BJ (cell line): ENCODE results near the gene EHBP1L1. TPM values are rescaled to one million over a fixed set of nuclear protein-coding genes. Genes with fewer than 3 reads are reported as not detected.
A peak's percentile ranks its signal among the peaks of the same experiment; 100 is the strongest.

Experiments used
- CTCF ChIA-PET: fragments of 350-600 bp; formaldehyde crosslinking; extraction: SDS; loops from one replicate; lab custom pipeline; 2021; ENCODE audit warnings: antibody characterized with exemption, inconsistent platforms; lab: Yijun Ruan, JAX
- POLR2A ChIA-PET: fragments of 300-600 bp; sonication (Branson Sonifier 250); formaldehyde crosslinking; extraction: SDS; loops from one replicate; lab custom pipeline; 2021; ENCODE audit warnings: antibody characterized with exemption; lab: Charles Lee
- DNase-seq: peaks from one replicate; pipeline ENCODE4 v3.0.0-alpha.2; 2011; ENCODE audit warnings: low read depth
- H3K27me3 ChIP-seq: 2 replicates; pipeline ENCODE4 v1.6.0; 2011; ENCODE audit warnings: low read length; ENCODE audit not compliant: control insufficient read depth, insufficient read depth
- H3K36me3 ChIP-seq: 2 replicates; pipeline ENCODE4 v1.5.1; 2011; ENCODE audit warnings: low read length; ENCODE audit not compliant: control insufficient read depth, insufficient read depth
- H3K4me3 ChIP-seq: 2 replicates; pipeline ENCODE4 v1.5.1; 2011; ENCODE audit warnings: low read depth, mild to moderate bottlenecking, control low read depth, low read length
- polyA plus RNA-seq: library from polyadenylated mRNA; depleted of rRNA; stranded (reverse); fragments of >200 nt; gene quantifications from 2 replicates; pipeline ENCODE4 v1.2.3, GENCODE V29; 2011
- TF ChIP-seq, protein P1 (sequence below): IDR thresholded peaks from 2 replicates; pipeline ENCODE4 v1.5.1; 2011; ENCODE audit warnings: low read depth, mild to moderate bottlenecking, control low read depth, inconsistent platforms, low read length, moderate library complexity; ENCODE audit not compliant: insufficient read depth

Gene EHBP1L1
- polyA plus RNA-seq, 1 experiment: 30.9 TPM

DNA sequence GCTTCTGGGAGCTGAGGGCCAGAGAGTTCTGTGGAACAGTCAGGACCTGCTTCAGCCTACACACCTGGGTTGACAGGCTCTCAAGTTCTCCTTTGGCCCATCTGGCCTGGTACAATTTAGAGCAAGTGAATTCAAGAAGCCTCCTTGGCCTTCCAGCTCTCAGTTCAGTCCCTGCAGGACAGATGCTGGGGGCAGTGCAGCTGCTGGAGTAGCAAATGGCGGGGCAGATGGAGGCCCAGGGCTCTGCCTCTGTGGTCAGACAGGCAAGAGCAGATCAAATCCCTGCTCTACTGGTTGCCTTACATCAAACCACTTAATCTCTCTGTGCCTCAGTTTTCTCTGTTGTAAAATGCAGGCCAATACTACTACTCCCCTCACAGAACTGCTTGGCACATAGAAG is 28.4 kb downstream of the EHBP1L1 start:
- no peaks in the 10 kb centered on the region for H3K27me3 ChIP-seq
- no peak for DNase-seq
- H3K4me3 ChIP-seq: no peak overlapping the region
- TF ChIP-seq, protein P1, sequence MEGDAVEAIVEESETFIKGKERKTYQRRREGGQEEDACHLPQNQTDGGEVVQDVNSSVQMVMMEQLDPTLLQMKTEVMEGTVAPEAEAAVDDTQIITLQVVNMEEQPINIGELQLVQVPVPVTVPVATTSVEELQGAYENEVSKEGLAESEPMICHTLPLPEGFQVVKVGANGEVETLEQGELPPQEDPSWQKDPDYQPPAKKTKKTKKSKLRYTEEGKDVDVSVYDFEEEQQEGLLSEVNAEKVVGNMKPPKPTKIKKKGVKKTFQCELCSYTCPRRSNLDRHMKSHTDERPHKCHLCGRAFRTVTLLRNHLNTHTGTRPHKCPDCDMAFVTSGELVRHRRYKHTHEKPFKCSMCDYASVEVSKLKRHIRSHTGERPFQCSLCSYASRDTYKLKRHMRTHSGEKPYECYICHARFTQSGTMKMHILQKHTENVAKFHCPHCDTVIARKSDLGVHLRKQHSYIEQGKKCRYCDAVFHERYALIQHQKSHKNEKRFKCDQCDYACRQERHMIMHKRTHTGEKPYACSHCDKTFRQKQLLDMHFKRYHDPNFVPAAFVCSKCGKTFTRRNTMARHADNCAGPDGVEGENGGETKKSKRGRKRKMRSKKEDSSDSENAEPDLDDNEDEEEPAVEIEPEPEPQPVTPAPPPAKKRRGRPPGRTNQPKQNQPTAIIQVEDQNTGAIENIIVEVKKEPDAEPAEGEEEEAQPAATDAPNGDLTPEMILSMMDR: no peak
- ChIA-PET POLR2A (interaction anchor here (0.6 kb wide), 1 partner anchor 245 kb away, joined by 8 read pairs; no protein-coding TSS in a partner anchor), CTCF (interaction anchor here (1.2 to 6.5 kb wide), 3 partner anchors 10 to 64 kb away, joined by 3 to 43 read pairs (median 39); partner anchors contain the start of gene KCNK7)
- peaks cover 25% of the 10 kb centered on the region for H3K36me3 ChIP-seq

- Histone ChIP-seq H3K4me3 (peak overlapping the region; percentile 18), H3K27me3 (no peaks in the 10 kb centered on the region), H3K36me3 (peaks cover 29% of the 10 kb centered on the region)
- ChIA-PET POLR2A (no interaction called here), CTCF (interaction anchor here (0.8 to 6.5 kb wide), 4 partner anchors 10 to 31 kb away, joined by 3 to 43 read pairs (median 22); partner anchors contain the start of genes EHBP1L1 and KCNK7)
- TF ChIP-seq, protein P1: no peak
- DNase-seq: peak; percentile 86
Observed at GRCh38 chr11:65606876-65607613, 31.2 kb downstream of the EHBP1L1 start.

GRCh38 chr11:65607614-65608426 is 32.0 kb downstream of the EHBP1L1 start:
- TF ChIP-seq, protein P1: no peak
- POLR2A ChIA-PET: no interaction called here

GRCh38 chr11:65609229-65609628 is 33.4 kb downstream of the EHBP1L1 start:
- H3K27me3 ChIP-seq: no peaks in the 10 kb centered on the region
- no peak overlapping the region for H3K4me3 ChIP-seq
- peaks cover 23% of the 10 kb centered on the region for H3K36me3 ChIP-seq
- no peak for DNase-seq
- ChIA-PET CTCF (interaction anchor here (0.9 to 1.2 kb wide), 4 partner anchors 16 to 68 kb away, joined by 3 to 4 read pairs (median 3); no protein-coding TSS in a partner anchor), POLR2A (no interaction called here)
- TF ChIP-seq, protein P1: no peak

More at GRCh38 chr11:65607614-65608426, 32.0 kb downstream of the EHBP1L1 start:
- no peak for DNase-seq
- H3K36me3 ChIP-seq: peaks cover 30% of the 10 kb centered on the region
- H3K4me3 ChIP-seq: peak overlapping the region; percentile 18
- no peaks in the 10 kb centered on the region for H3K27me3 ChIP-seq
- CTCF ChIA-PET: interaction anchor here (0.8 to 6.5 kb wide), 4 partner anchors 9 to 32 kb away, joined by 3 to 43 read pairs (median 22); partner anchors contain the start of genes EHBP1L1 and KCNK7

GRCh38 chr11:65609665-65610064 is 33.8 kb downstream of the EHBP1L1 start:
- H3K36me3 ChIP-seq: peaks cover 18% of the 10 kb centered on the region
- no peaks in the 10 kb centered on the region for H3K27me3 ChIP-seq
- CTCF ChIA-PET: interaction anchor here (0.9 to 2.0 kb wide), 4 partner anchors 21 to 69 kb away, joined by 3 to 6 read pairs (median 4); no protein-coding TSS in a partner anchor
- no peak for DNase-seq
- TF ChIP-seq, protein P1: no peak
- no peak overlapping the region for H3K4me3 ChIP-seq
- POLR2A ChIA-PET: no interaction called here
